Measurements from ENCODE around the gene SARDH.

The SARDH gene

GRCh38 chr9:133731876-133732638 is 6.1 kb downstream of the SARDH start:
- DNase-seq, result peak; percentile 37

- DNase-seq, result no peak
Measured at GRCh38 chr9:133730994-133731715, 7.0 kb downstream of the SARDH start.

- no peak for DNase-seq
Measured at GRCh38 chr9:133729617-133730281, 8.4 kb downstream of the SARDH start.

GRCh38 chr9:133728856-133729616 is 9.1 kb downstream of the SARDH start:
- no peak for DNase-seq

- DNase-seq, result no peak
Measured at GRCh38 chr9:133727876-133728441, 10.2 kb downstream of the SARDH start.

- DNase-seq, result peak; percentile 29
Measured at GRCh38 chr9:133727277-133727875, 10.8 kb downstream of the SARDH start.

GRCh38 chr9:133726401-133727276 is 11.5 kb downstream of the SARDH start:
- DNase-seq, result peak; percentile 71

GRCh38 chr9:133725886-133726285 is 12.3 kb downstream of the SARDH start:
- no peak for DNase-seq

GRCh38 chr9:133718563-133719315 is 19.4 kb downstream of the SARDH start:
- DNase-seq, result no peak

GRCh38 chr9:133717113-133718031 is 20.8 kb downstream of the SARDH start:
- DNase-seq, result no peak

GRCh38 chr9:133716564-133717112 is 21.5 kb downstream of the SARDH start:
- DNase-seq, result no peak

GRCh38 chr9:133715866-133716563 is 22.1 kb downstream of the SARDH start:
- DNase-seq, result no peak

- DNase-seq, result no peak
Measured at GRCh38 chr9:133715295-133715865, 22.8 kb downstream of the SARDH start.

GRCh38 chr9:133714606-133715294 is 23.4 kb downstream of the SARDH start:
- no peak for DNase-seq

- DNase-seq, result no peak
Measured at GRCh38 chr9:133713960-133714495, 24.1 kb downstream of the SARDH start.

GRCh38 chr9:133713150-133713959 is 24.8 kb downstream of the SARDH start:
- DNase-seq, result no peak

All from RPMI8226 (cell line).